HFFc6 (cell line): ENCODE data around the gene FMNL3. TPM values are rescaled to one million over a fixed set of nuclear protein-coding genes. Genes with fewer than 3 reads are reported as not detected.

Source experiments
- DNase-seq: peaks from one replicate; pipeline ENCODE4 v3.0.0-alpha.2; 2018
- H3K27ac Mint-ChIP-seq: 2 replicates; pipeline ENCODE4 v1.8.0; 2020; ENCODE audit warnings: mild to moderate bottlenecking, mixed read lengths
- H3K27me3 Mint-ChIP-seq: 2 replicates; pipeline ENCODE4 v1.8.0; 2021; ENCODE audit warnings: mild to moderate bottlenecking, moderate library complexity, mixed read lengths; ENCODE audit not compliant: insufficient read depth
- H3K36me3 Mint-ChIP-seq: 2 replicates; pipeline ENCODE4 v1.8.0; 2021; ENCODE audit warnings: low read depth, mixed read lengths
- H3K4me1 Mint-ChIP-seq: 2 replicates; pipeline ENCODE4 v1.8.0; 2020; ENCODE audit warnings: low read depth, mixed read lengths
- H3K4me3 Mint-ChIP-seq: 2 replicates; pipeline ENCODE4 v1.8.0; 2020; ENCODE audit warnings: mild to moderate bottlenecking, moderate library complexity, mixed read lengths
- H3K9me3 Mint-ChIP-seq: 2 replicates; pipeline ENCODE4 v1.8.0; 2020; ENCODE audit warnings: mild to moderate bottlenecking, mixed read lengths
- CTCF ChIP-seq: fragments of 200-600 bp; sonication (generic); IDR thresholded peaks from 2 replicates; pipeline ENCODE4 v1.5.0; 2021; ENCODE audit warnings: antibody characterized with exemption, mild to moderate bottlenecking
- total RNA-seq, 6 experiments: library from RNA; stranded (reverse); fragmentation: NEBNext Ultra II Directional; extraction: Animal tissue kit (Norgen Biotek cat#: 25700); gene quantifications; 2 replicates in 1 of 6; 3 replicates in 5 of 6; pipeline ENCODE4 v1.2.3, GENCODE V29; 2021

Gene FMNL3
- total RNA-seq, 6 experiments from 2014 or later, result 15.8 to 21.8 (median 19.5) TPM

GRCh38 chr12:49664167-49664566, 43.0 kb downstream of the FMNL3 start:
- no peak for DNase-seq
- Mint-ChIP-seq H3K4me1 (peaks cover 52% of the 10 kb centered on the region), H3K27ac (peak overlapping the region; percentile 93), H3K36me3 (peaks cover 6% of the 10 kb centered on the region), H3K27me3 (peaks cover 2% of the 10 kb centered on the region), H3K9me3 (no peaks in the 10 kb centered on the region), H3K4me3 (no peak overlapping the region)
- TF ChIP-seq CTCF, result no peak

- Mint-ChIP-seq H3K9me3 (no peaks in the 10 kb centered on the region), H3K4me1 (peaks cover 48% of the 10 kb centered on the region), H3K27ac (peak overlapping the region; percentile 93), H3K27me3 (peaks cover 1% of the 10 kb centered on the region), H3K4me3 (peak overlapping the region; percentile 43), H3K36me3 (peaks cover 7% of the 10 kb centered on the region)
- DNase-seq, result peak; percentile 70
- no peak for TF ChIP-seq CTCF
Measured at GRCh38 chr12:49662998-49663843, 44.0 kb downstream of the FMNL3 start.

GRCh38 chr12:49661746-49662145, 45.5 kb downstream of the FMNL3 start:
- H3K27me3 Mint-ChIP-seq, result no peaks in the 10 kb centered on the region; the same call in 1 of the 2 replicates
- DNase-seq, result no peak
- H3K36me3 Mint-ChIP-seq, result peaks cover 14% of the 10 kb centered on the region
- H3K4me1 Mint-ChIP-seq, result peaks cover 33% of the 10 kb centered on the region
- no peak for TF ChIP-seq CTCF
- no peaks in the 10 kb centered on the region for H3K9me3 Mint-ChIP-seq
- H3K27ac Mint-ChIP-seq, result peak overlapping the region; percentile 93
- no peak overlapping the region for H3K4me3 Mint-ChIP-seq

DNA sequence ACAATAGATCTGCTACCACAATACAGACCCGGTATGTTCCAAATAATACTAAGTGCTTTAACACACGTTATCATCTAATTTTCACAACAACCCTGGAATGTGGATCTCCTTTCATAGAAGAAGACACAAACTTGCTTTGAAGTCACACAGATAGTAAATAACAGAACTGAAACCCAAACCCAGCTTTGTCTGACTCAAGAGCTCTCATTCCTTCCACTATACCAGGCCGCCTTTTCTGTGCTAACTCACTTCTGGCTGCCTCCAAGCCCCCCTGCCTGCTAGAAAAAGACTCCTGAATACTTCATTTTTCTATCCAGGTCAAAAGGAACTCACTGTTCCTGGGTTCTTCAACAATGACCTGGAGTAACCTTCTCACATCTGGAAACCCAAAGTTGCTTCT, 46.0 kb downstream of the FMNL3 start:
- DNase-seq, result no peak
- Mint-ChIP-seq H3K4me1 (peaks cover 33% of the 10 kb centered on the region), H3K27me3 (no peaks in the 10 kb centered on the region; the same call in 1 of the 2 replicates), H3K27ac (peak overlapping the region; percentile 93; the same call in 1 of the 2 replicates), H3K9me3 (no peaks in the 10 kb centered on the region), H3K36me3 (peaks cover 14% of the 10 kb centered on the region), H3K4me3 (no peak overlapping the region)
- TF ChIP-seq CTCF, result no peak

GRCh38 chr12:49659753-49660152, 47.5 kb downstream of the FMNL3 start:
- Mint-ChIP-seq H3K36me3 (peaks cover 14% of the 10 kb centered on the region), H3K4me3 (no peak overlapping the region), H3K27ac (no peak overlapping the region), H3K9me3 (no peaks in the 10 kb centered on the region), H3K4me1 (peaks cover 26% of the 10 kb centered on the region), H3K27me3 (peaks cover 2% of the 10 kb centered on the region; the same call in 1 of the 2 replicates)
- DNase-seq, result no peak
- TF ChIP-seq CTCF, result no peak
